HCT116 (cell line): ENCODE data around the gene TMEM266. TPM values are rescaled to one million over a fixed set of nuclear protein-coding genes. Genes with fewer than 3 reads are reported as not detected.

Experiments
- ATAC-seq: fragments of 200-7000 bp; cut with Tn5 transposase; 2 replicates; pipeline ENCODE4 v1.9.1; 2020; ENCODE audit warnings: mild to moderate bottlenecking, moderate library complexity
- BruUV-seq: library from RNA; stranded (reverse); fragments of 400-500 nt; replicated peaks from 2 replicates; lab custom pipeline; 2021; lab: Mats Ljungman, UMichigan
- CTCF ChIA-PET: fragments of 300-600 bp; sonication (Branson Sonifier 250); formaldehyde crosslinking; loops from one replicate; lab custom pipeline; 2021; ENCODE audit warnings: antibody characterized with exemption; lab: Charles Lee
- POLR2A ChIA-PET: fragments of 300-600, 350-600 bp; sonication (Branson Sonifier 250); formaldehyde crosslinking; loops from one replicate; lab custom pipeline; 2021; ENCODE audit warnings: antibody characterized with exemption; lab: Charles Lee
- RAD21 ChIA-PET, 2 experiments: fragments of 300-600 bp; sonication (Branson Sonifier 250); formaldehyde crosslinking; loops; one replicate each; lab custom pipeline; 2023; ENCODE audit warnings: low total read pairs in 2 of 2; ENCODE audit not compliant: uncharacterized antibody in 2 of 2, unreplicated experiment in 2 of 2, low non-redundant PET in 1 of 2; lab: Charles Lee
- DNase-seq: peaks from one replicate; pipeline ENCODE4 v3.0.0-alpha.2; 2010; ENCODE audit warnings: low read depth, low spot score
- H2AFZ ChIP-seq: fragments of 200-600 bp; shearing (Covaris generic), sonication (generic); 2 replicates; pipeline ENCODE4 v1.6.1; 2017; ENCODE audit warnings: low read depth, mixed run types, mixed read lengths, antibody characterized with exemption, low read length; ENCODE audit not compliant: poor library complexity, severe bottlenecking
- H3K27ac ChIP-seq: 2 replicates; pipeline ENCODE4 v1.5.1; 2012; ENCODE audit warnings: low read depth, low read length
- H3K27me3 ChIP-seq: fragments of 200-600 bp; sonication (generic); 2 replicates; pipeline ENCODE4 v1.6.1; 2016; ENCODE audit warnings: mixed run types, low read length, mixed read lengths; ENCODE audit not compliant: insufficient read depth
- H3K36me3 ChIP-seq, 2 experiments: fragments of 200-500 bp in 1 of 2; fragments of 200-600 bp in 1 of 2; sonication (Bioruptor generic) in 1 of 2; sonication (generic) in 1 of 2; 2 replicates each; pipeline versions ENCODE4 v1.5.1 to v1.6.1; 2014 to 2016; ENCODE audit warnings: low read length in 2 of 2, inconsistent platforms in 1 of 2, mixed read lengths in 1 of 2, mixed run types in 1 of 2; ENCODE audit not compliant: insufficient read depth in 2 of 2, control insufficient read depth in 1 of 2
- H3K4me1 ChIP-seq, 2 experiments: fragments of 200-600 bp in 1 of 2; sonication (generic) in 1 of 2; 2 replicates each; pipeline versions ENCODE4 v1.5.1 to v1.6.1; 2012 to 2017; ENCODE audit warnings: low read length in 2 of 2, inconsistent platforms in 1 of 2, mild to moderate bottlenecking in 1 of 2, mixed read lengths in 1 of 2, mixed run types in 1 of 2, moderate library complexity in 1 of 2; ENCODE audit not compliant: insufficient read depth in 2 of 2, control insufficient read depth in 1 of 2
- H3K4me2 ChIP-seq: fragments of 200-600 bp; sonication (generic); 2 replicates; pipeline ENCODE4 v1.6.1; 2017; ENCODE audit warnings: mixed run types, low read length, mixed read lengths
- H3K4me3 ChIP-seq, 2 experiments: fragments of 200-600 bp in 1 of 2; sonication (generic) in 1 of 2; replicated peaks in 1 of 2; 2 replicates each; pipeline ENCODE4 v1.5.1; 2011 to 2016; ENCODE audit warnings: low read length in 2 of 2, control low read depth in 1 of 2, low read depth in 1 of 2, mild to moderate bottlenecking in 1 of 2, mixed read lengths in 1 of 2, mixed run types in 1 of 2
- H3K79me2 ChIP-seq: fragments of 200-600 bp; sonication (generic); 2 replicates; pipeline ENCODE4 v1.6.1; 2017; ENCODE audit warnings: mild to moderate bottlenecking, mixed run types, low read length, moderate library complexity, mixed read lengths; ENCODE audit not compliant: insufficient read depth
- H3K9ac ChIP-seq: fragments of 200-600 bp; sonication (generic); 2 replicates; pipeline ENCODE4 v1.6.1; 2016; ENCODE audit warnings: low read length, mixed read lengths
- H3K9me2 ChIP-seq: fragments of 200-600 bp; sonication (generic), shearing (Covaris generic); 2 replicates; pipeline ENCODE4 v1.6.1; 2017; ENCODE audit warnings: mixed run types, mild to moderate bottlenecking, moderate library complexity; ENCODE audit not compliant: insufficient read depth
- H3K9me3 ChIP-seq, 2 experiments: fragments of 200-500 bp in 1 of 2; fragments of 200-600 bp in 1 of 2; sonication (Bioruptor generic) in 1 of 2; sonication (generic) in 1 of 2; 2 replicates each; pipeline ENCODE4 v1.6.1; 2014 to 2017; ENCODE audit warnings: low read length in 2 of 2, mixed read lengths in 2 of 2, inconsistent platforms in 1 of 2, low read depth in 1 of 2, mild to moderate bottlenecking in 1 of 2, mixed run types in 1 of 2, moderate library complexity in 1 of 2; ENCODE audit not compliant: control insufficient read depth in 1 of 2, insufficient read depth in 1 of 2
- H4K20me1 ChIP-seq: fragments of 200-600 bp; sonication (generic), shearing (Covaris generic); 2 replicates; pipeline ENCODE4 v1.6.1; 2017; ENCODE audit warnings: mixed run types, mild to moderate bottlenecking, moderate library complexity; ENCODE audit not compliant: insufficient read depth
- CBX3 ChIP-seq: IDR thresholded peaks from 2 replicates; pipeline ENCODE4 v1.6.1; 2012; ENCODE audit warnings: low read depth
- CEBPB ChIP-seq: IDR thresholded peaks from 2 replicates; pipeline ENCODE4 v1.6.1; 2012; ENCODE audit warnings: low read depth
- CTCF ChIP-seq, 3 experiments: fragments of 200-600 bp in 1 of 3; sonication (generic) in 1 of 3; IDR thresholded peaks in 2 of 3; conservative IDR thresholded peaks in 1 of 3; 2 replicates each; pipeline ENCODE4 v1.5.1; 2012 to 2017; ENCODE audit warnings: low read depth in 2 of 3, low read length in 2 of 3, antibody characterized with exemption in 1 of 3, borderline replicate concordance in 1 of 3, control low read depth in 1 of 3, mild to moderate bottlenecking in 1 of 3, mixed read lengths in 1 of 3, mixed run types in 1 of 3, moderate library complexity in 1 of 3; ENCODE audit not compliant: insufficient read depth in 1 of 3
- EGR1 ChIP-seq: IDR thresholded peaks from 2 replicates; pipeline ENCODE4 v1.6.1; 2012; ENCODE audit warnings: low read depth
- MAX ChIP-seq: IDR thresholded peaks from 2 replicates; pipeline ENCODE4 v1.6.1; 2012
- RAD21 ChIP-seq: IDR thresholded peaks from 2 replicates; pipeline ENCODE4 v1.6.1; 2012; ENCODE audit warnings: low read depth, mild to moderate bottlenecking
- REST ChIP-seq: IDR thresholded peaks from 2 replicates; pipeline ENCODE4 v1.6.1; 2012; ENCODE audit warnings: low read depth
- SRF ChIP-seq: IDR thresholded peaks from 2 replicates; pipeline ENCODE4 v1.6.1; 2012; ENCODE audit warnings: low read depth
- TCF7L2 ChIP-seq: IDR thresholded peaks from 2 replicates; pipeline ENCODE4 v1.7.0; 2011; ENCODE audit warnings: borderline replicate concordance, inconsistent platforms; ENCODE audit not compliant: insufficient read depth, insufficient read length; ENCODE audit errors: extremely low read depth
- YY1 ChIP-seq: IDR thresholded peaks from 2 replicates; pipeline ENCODE4 v1.6.1; 2011; ENCODE audit warnings: low read length, low read depth, moderate library complexity, mild to moderate bottlenecking; ENCODE audit not compliant: insufficient replicate concordance; ENCODE audit errors: extremely low read depth
- ZFX ChIP-seq: fragments of 450-650 bp; IDR thresholded peaks from 2 replicates; pipeline ENCODE4 v1.6.1; 2017
- ZNF274 ChIP-seq: fragments of 200-500 bp; sonication (Bioruptor generic); IDR thresholded peaks from 2 replicates; pipeline ENCODE4 v1.6.1; 2014; ENCODE audit warnings: mild to moderate bottlenecking, low read depth, low read length, inconsistent platforms
- intact Hi-C: fragments of 100-400 bp; cut with micrococcal nuclease; formaldehyde crosslinking; loops from 2 replicates; pipeline ENCODE4 v1.10.0; 2022
- total RNA-seq: library from RNA; stranded (reverse); gene quantifications from one replicate; pipeline ENCODE4 v1.2.1, GENCODE V29; 2021; ENCODE audit not compliant: unreplicated experiment

TMEM266 gene
- total RNA-seq, 1 experiment from 2014 or later: 0.91 TPM

- ATAC-seq (no peak), DNase-seq (no peak)
- Histone ChIP-seq H3K4me3 (no peak overlapping the region), H3K9ac (no peak overlapping the region), H4K20me1 (no peaks in the 10 kb centered on the region), H3K27me3 (no peaks in the 10 kb centered on the region), H3K79me2 (no peaks in the 10 kb centered on the region), H2AFZ (no peak overlapping the region), H3K27ac (no peak overlapping the region), H3K9me3 (no peaks in the 10 kb centered on the region), H3K9me2 (no peaks in the 10 kb centered on the region), H3K4me2 (no peak overlapping the region), H3K4me1 (no peaks in the 10 kb centered on the region), H3K36me3 (no peaks in the 10 kb centered on the region)
- intact Hi-C loops: no loop called here
- BruUV-seq: no TSS peak
- CTCF ChIA-PET: interaction anchor here (1.5 kb wide), 1 partner anchor 21 kb away, joined by 3 read pairs; no protein-coding TSS in a partner anchor
- POLR2A ChIA-PET: no interaction called here
- RAD21 ChIA-PET: no interaction called here
- TF ChIP-seq TCF7L2 (no peak), ZNF274 (no peak), CBX3 (no peak), REST (no peak), CTCF (IDR thresholded peaks at IDR 0.05 in 2 of 3, conservative IDR thresholded peaks at IDR 0.05 in 1 of 3; ENCODE audit: borderline replicate concordance in 1 of 3, insufficient read depth in 1 of 3, low read depth in 2 of 3, low read length in 2 of 3) (no peak; a peak in 2 of 6 replicates), SRF (no peak), CEBPB (no peak), YY1 (no peak), RAD21 (no peak), ZFX (no peak), EGR1 (no peak), MAX (no peak)
Measured at GRCh38 chr15:76035593-76035992, 24.2 kb upstream of the TMEM266 start.
